Cardiac muscle cell (in vitro differentiated cells and primary cell): ENCODE results near the gene MANBA. TPM values are rescaled to one million over a fixed set of nuclear protein-coding genes. Genes with fewer than 3 reads are reported as not detected.
"Not testable (repeated sequence)": the region's sequence is repeated elsewhere in the genome, so short reads cannot be mapped to it uniquely, and the experiment has no call there.

ENCODE experiments used
- DNase-seq, 2 donors: peaks; one replicate each; pipeline versions ENCODE4 v3.0.0 to v3.0.0-alpha.2; 2010 to 2017; ENCODE audit warnings: low read depth in 1 of 2, low spot score in 1 of 2
- H3K27ac ChIP-seq: fragments of 200-600 bp; sonication (generic); 2 replicates; pipeline ENCODE4 v1.5.1; 2016
- H3K27me3 ChIP-seq: fragments of 200-600 bp; sonication (generic); 2 replicates; pipeline ENCODE4 v1.6.0; 2016; ENCODE audit warnings: control low read depth
- H3K36me3 ChIP-seq: fragments of 200-600 bp; sonication (generic); 2 replicates; pipeline ENCODE4 v1.5.1; 2016; ENCODE audit warnings: control low read depth
- H3K4me1 ChIP-seq: fragments of 200-600 bp; sonication (generic); 2 replicates; pipeline ENCODE4 v1.8.1; 2017; ENCODE audit warnings: low read depth, mild to moderate bottlenecking, mixed run types
- H3K4me3 ChIP-seq: fragments of 200-600 bp; sonication (generic); 2 replicates; pipeline ENCODE4 v1.5.1; 2016; ENCODE audit warnings: mild to moderate bottlenecking
- H3K9me3 ChIP-seq: fragments of 200-600 bp; sonication (generic); 2 replicates; pipeline ENCODE4 v1.5.1; 2017; ENCODE audit warnings: low read depth, mild to moderate bottlenecking, control low read depth
- CTCF ChIP-seq: IDR thresholded peaks from 2 replicates; pipeline ENCODE4 v1.5.1; 2012; ENCODE audit warnings: low read depth, mild to moderate bottlenecking, low read length
- polyA plus RNA-seq: library from polyadenylated mRNA; unstranded; fragments of >200 nt; fragmentation: Nextera tagmentation; extraction: Ambion mirVana; gene quantifications from 2 replicates; pipeline ENCODE4 v1.2.1, GENCODE V29; 2016
- total RNA-seq: library from RNA; depleted of rRNA; stranded (reverse); fragments of >200 nt; gene quantifications from 2 replicates; pipeline ENCODE4 v1.2.3, GENCODE V29; 2016

The MANBA gene
- total and polyA plus RNA-seq, 2 experiments from 2014 or later: 49.5 to 82.3 TPM

GRCh38 chr4:102758241-102759160 lies 2.3 kb downstream of the MANBA start:
- Histone ChIP-seq H3K4me3 (no peak overlapping the region), H3K9me3 (no peaks in the 10 kb centered on the region), H3K27ac (peak overlapping the region; percentile 52), H3K4me1 (peaks cover 17% of the 10 kb centered on the region), H3K27me3 (no peaks in the 10 kb centered on the region), H3K36me3 (no peaks in the 10 kb centered on the region)
- TF ChIP-seq CTCF: no peak
- DNase-seq: no peak

- Histone ChIP-seq H3K4me1 (peaks cover 17% of the 10 kb centered on the region), H3K27me3 (no peaks in the 10 kb centered on the region), H3K9me3 (no peaks in the 10 kb centered on the region), H3K36me3 (no peaks in the 10 kb centered on the region), H3K4me3 (no peak overlapping the region), H3K27ac (peak overlapping the region; percentile 52)
- DNase-seq: no peak
- TF ChIP-seq CTCF: no peak
Observed at GRCh38 chr4:102757681-102758080, 3.1 kb downstream of the MANBA start.

GRCh38 chr4:102754044-102754443 lies 6.7 kb downstream of the MANBA start:
- Histone ChIP-seq H3K4me3 (no peak overlapping the region), H3K9me3 (no peaks in the 10 kb centered on the region), H3K27me3 (no peaks in the 10 kb centered on the region), H3K36me3 (no peaks in the 10 kb centered on the region), H3K27ac (no peak overlapping the region), H3K4me1 (peaks cover 10% of the 10 kb centered on the region)
- no peak for TF ChIP-seq CTCF
- no peak for DNase-seq

- Histone ChIP-seq H3K9me3 (no peaks in the 10 kb centered on the region), H3K36me3 (no peaks in the 10 kb centered on the region), H3K27ac (no peak overlapping the region), H3K27me3 (no peaks in the 10 kb centered on the region), H3K4me3 (no peak overlapping the region), H3K4me1 (no peaks in the 10 kb centered on the region)
- DNase-seq: no peak
- TF ChIP-seq CTCF: no peak
Observed at GRCh38 chr4:102751941-102752340, 8.8 kb downstream of the MANBA start.

- not testable (repeated sequence) for H3K27me3 ChIP-seq, H3K36me3 ChIP-seq, H3K4me3 ChIP-seq, H3K9me3 ChIP-seq, DNase-seq, H3K4me1 ChIP-seq, H3K27ac ChIP-seq
Observed at GRCh38 chr4:102743352-102743751, 17.4 kb downstream of the MANBA start.

GRCh38 chr4:102738802-102739201 lies 22.0 kb downstream of the MANBA start:
- H3K9me3 ChIP-seq, H3K36me3 ChIP-seq, DNase-seq, H3K27me3 ChIP-seq, H3K27ac ChIP-seq, H3K4me3 ChIP-seq: not testable (repeated sequence)
- peaks cover 14% of the 10 kb centered on the region for H3K4me1 ChIP-seq
